Mesothelial cell of epicardium (in vitro differentiated cells): ENCODE results near the gene SYNDIG1. TPM values are rescaled to one million over a fixed set of nuclear protein-coding genes. Genes with fewer than 3 reads are reported as not detected.

ENCODE experiments used
- DNase-seq, 2 experiments: peaks; one replicate each; pipeline ENCODE4 v3.0.0; 2021; ENCODE audit warnings: low spot score in 2 of 2; ENCODE audit not compliant: unreplicated experiment in 2 of 2
- H3K27ac Mint-ChIP-seq: 2 replicates; pipeline ENCODE4 v1.8.0; 2021; ENCODE audit warnings: mixed read lengths
- H3K27me3 Mint-ChIP-seq: 2 replicates; pipeline ENCODE4 v1.8.0; 2021; ENCODE audit warnings: low read depth, mixed read lengths
- H3K36me3 Mint-ChIP-seq: 2 replicates; pipeline ENCODE4 v1.8.0; 2021; ENCODE audit warnings: mixed read lengths
- H3K4me1 Mint-ChIP-seq: 2 replicates; pipeline ENCODE4 v1.8.0; 2021; ENCODE audit warnings: mixed read lengths
- H3K4me3 Mint-ChIP-seq: 2 replicates; pipeline ENCODE4 v1.8.0; 2021; ENCODE audit warnings: mild to moderate bottlenecking, moderate library complexity, mixed read lengths
- H3K9me3 Mint-ChIP-seq: 2 replicates; pipeline ENCODE4 v1.8.0; 2021; ENCODE audit warnings: mixed read lengths
- CTCF ChIP-seq: fragments of 200-600 bp; sonication (generic); IDR thresholded peaks from one replicate; pipeline ENCODE4 v1.5.0; 2021; ENCODE audit warnings: antibody characterized with exemption; ENCODE audit not compliant: unreplicated experiment
- total RNA-seq: library from RNA; stranded (reverse); gene quantifications from 3 replicates; pipeline ENCODE4 v1.2.1, GENCODE V29; 2021

SYNDIG1 gene
- total RNA-seq, 1 donor from 2014 or later: 0.80 TPM

- no peak overlapping the region for H3K4me3 Mint-ChIP-seq
- H3K4me1 Mint-ChIP-seq: no peaks in the 10 kb centered on the region
- H3K27ac Mint-ChIP-seq: no peak overlapping the region
Observed at GRCh38 chr20:24651976-24652345, 182.5 kb downstream of the SYNDIG1 start.

GRCh38 chr20:24653306-24653705, 183.9 kb downstream of the SYNDIG1 start:
- Mint-ChIP-seq H3K4me1 (no peaks in the 10 kb centered on the region), H3K9me3 (no peaks in the 10 kb centered on the region), H3K36me3 (no peaks in the 10 kb centered on the region), H3K27ac (no peak overlapping the region), H3K27me3 (peaks cover 2% of the 10 kb centered on the region), H3K4me3 (no peak overlapping the region)
- no peak for DNase-seq
- no peak for TF ChIP-seq CTCF

More at GRCh38 chr20:24651976-24652345, 182.5 kb downstream of the SYNDIG1 start:
- H3K27me3 Mint-ChIP-seq: peaks cover 2% of the 10 kb centered on the region
- no peak for DNase-seq
- no peak for TF ChIP-seq CTCF
- H3K36me3 Mint-ChIP-seq: no peaks in the 10 kb centered on the region
- no peaks in the 10 kb centered on the region for H3K9me3 Mint-ChIP-seq

GRCh38 chr20:24654425-24654824, 185.0 kb downstream of the SYNDIG1 start:
- Mint-ChIP-seq H3K27ac (no peak overlapping the region), H3K36me3 (no peaks in the 10 kb centered on the region), H3K4me3 (no peak overlapping the region), H3K9me3 (no peaks in the 10 kb centered on the region), H3K27me3 (peaks cover 2% of the 10 kb centered on the region), H3K4me1 (no peaks in the 10 kb centered on the region)
- no peak for TF ChIP-seq CTCF
- no peak for DNase-seq

- Mint-ChIP-seq H3K36me3 (no peaks in the 10 kb centered on the region), H3K4me1 (no peaks in the 10 kb centered on the region), H3K27me3 (no peaks in the 10 kb centered on the region), H3K9me3 (no peaks in the 10 kb centered on the region), H3K27ac (no peak overlapping the region), H3K4me3 (no peak overlapping the region)
- no peak for DNase-seq
- no peak for TF ChIP-seq CTCF
Observed at GRCh38 chr20:24656391-24656790, 187.0 kb downstream of the SYNDIG1 start.

- Mint-ChIP-seq H3K27me3 (peaks cover 2% of the 10 kb centered on the region), H3K27ac (no peak overlapping the region), H3K4me1 (no peaks in the 10 kb centered on the region), H3K9me3 (no peaks in the 10 kb centered on the region), H3K4me3 (no peak overlapping the region), H3K36me3 (no peaks in the 10 kb centered on the region)
- no peak for TF ChIP-seq CTCF
- no peak for DNase-seq
Observed at GRCh38 chr20:24657196-24657595, 187.8 kb downstream of the SYNDIG1 start.
